PC-9 (cell line): ENCODE data around the gene CCDC106. TPM values are rescaled to one million over a fixed set of nuclear protein-coding genes. Genes with fewer than 3 reads are reported as not detected.

Experiments used
- BruUV-seq: library from RNA; stranded (reverse); fragments of 400-500 nt; replicated peaks from 2 replicates; lab custom pipeline; 2021; lab: Mats Ljungman, UMichigan
- CTCF ChIA-PET: fragments of 300-600 bp; sonication (Branson Sonifier 250); formaldehyde crosslinking; loops from one replicate; lab custom pipeline; 2022; ENCODE audit warnings: antibody characterized with exemption; lab: Charles Lee
- POLR2A ChIA-PET: fragments of 300-600 bp; sonication (Branson Sonifier 250); formaldehyde crosslinking; loops from one replicate; lab custom pipeline; 2022; ENCODE audit warnings: antibody characterized with exemption; ENCODE audit not compliant: unreplicated experiment; lab: Charles Lee
- DNase-seq, 2 experiments: peaks; one replicate each; pipeline versions ENCODE4 v3.0.0 to v3.0.0-alpha.2; 2015 to 2022; ENCODE audit warnings: mixed read lengths in 1 of 2
- H2AFZ ChIP-seq: fragments of 200-600 bp; sonication (generic); 2 replicates; pipeline ENCODE4 v1.8.1; 2017; ENCODE audit warnings: antibody characterized with exemption
- H3F3A ChIP-seq: fragments of 200-600 bp; sonication (generic); 2 replicates; pipeline ENCODE4 v1.8.1; 2017; ENCODE audit warnings: antibody characterized with exemption, mild to moderate bottlenecking, low read depth; ENCODE audit not compliant: insufficient read depth
- H3K27ac ChIP-seq: fragments of 200-600 bp; sonication (generic); 2 replicates; pipeline ENCODE4 v1.6.1; 2016; ENCODE audit warnings: mixed run types
- H3K27me3 ChIP-seq: fragments of 200-600 bp; sonication (generic); 2 replicates; pipeline ENCODE4 v1.6.1; 2016; ENCODE audit warnings: low read depth, mixed run types; ENCODE audit not compliant: insufficient read depth
- H3K36me3 ChIP-seq: fragments of 200-600 bp; sonication (generic); 2 replicates; pipeline ENCODE4 v1.6.1; 2016; ENCODE audit warnings: low read depth, mixed run types
- H3K4me1 ChIP-seq: fragments of 200-600 bp; sonication (generic); replicated peaks from 2 replicates; pipeline ENCODE4 v1.6.1; 2016; ENCODE audit warnings: mixed run types; ENCODE audit not compliant: insufficient read depth
- H3K4me2 ChIP-seq: fragments of 200-600 bp; sonication (generic); 2 replicates; pipeline ENCODE4 v1.6.1; 2017; ENCODE audit warnings: mixed run types
- H3K4me3 ChIP-seq: fragments of 200-600 bp; sonication (generic); 2 replicates; pipeline ENCODE4 v1.6.1; 2016; ENCODE audit warnings: mixed run types
- H3K79me2 ChIP-seq: fragments of 200-600 bp; sonication (generic); 2 replicates; pipeline ENCODE4 v1.6.1; 2017; ENCODE audit warnings: low read depth, mixed run types
- H3K9me2 ChIP-seq: fragments of 200-600 bp; sonication (generic); 2 replicates; pipeline ENCODE4 v1.8.1; 2017; ENCODE audit warnings: mild to moderate bottlenecking; ENCODE audit not compliant: insufficient read depth
- H3K9me3 ChIP-seq: fragments of 200-600 bp; sonication (generic); 2 replicates; pipeline ENCODE4 v1.8.1; 2016; ENCODE audit warnings: low read depth; ENCODE audit not compliant: insufficient read depth
- H4K20me1 ChIP-seq: fragments of 200-600 bp; sonication (generic); 2 replicates; pipeline ENCODE4 v1.8.1; 2017; ENCODE audit not compliant: insufficient read depth
- CTCF ChIP-seq: fragments of 200-600 bp; sonication (generic); conservative IDR thresholded peaks from 2 replicates; pipeline ENCODE4 v1.6.1; 2017; ENCODE audit warnings: mixed run types, antibody characterized with exemption, mild to moderate bottlenecking, moderate library complexity
- EZH2 ChIP-seq: fragments of 200-600 bp; sonication (generic); IDR thresholded peaks from 2 replicates; pipeline ENCODE4 v1.8.0; 2017; ENCODE audit warnings: antibody characterized with exemption, low read depth
- intact Hi-C: fragments of 100-400 bp; cut with micrococcal nuclease; formaldehyde crosslinking; loops from one replicate; pipeline ENCODE4 v1.10.0; 2022; ENCODE audit not compliant: unreplicated experiment
- total RNA-seq: library from RNA; stranded (reverse); gene quantifications from 2 replicates; pipeline ENCODE4 v1.2.3, GENCODE V29; 2021

CCDC106 gene
- total RNA-seq, 1 experiment from 2014 or later: 3.2 TPM

GRCh38 chr19:55656988-55657747 lies 9.2 kb downstream of the CCDC106 start:
- Histone ChIP-seq H4K20me1 (peaks cover 67% of the 10 kb centered on the region), H3F3A (peaks cover 18% of the 10 kb centered on the region; the same call in 1 of the 2 replicates), H3K36me3 (peaks cover 33% of the 10 kb centered on the region), H3K27ac (no peak overlapping the region), H3K27me3 (no peaks in the 10 kb centered on the region), H3K4me3 (peak overlapping the region; percentile 93), H3K4me1 (peaks cover 25% of the 10 kb centered on the region), H3K9me2 (no peaks in the 10 kb centered on the region), H3K4me2 (peak overlapping the region; percentile 99), H2AFZ (no peak overlapping the region), H3K9me3 (no peaks in the 10 kb centered on the region), H3K79me2 (peaks cover 73% of the 10 kb centered on the region)
- ChIA-PET POLR2A (no interaction called here), CTCF (no interaction called here)
- intact Hi-C loops: no loop called here
- BruUV-seq: no TSS peak
- no peak for TF ChIP-seq CTCF
- TF ChIP-seq EZH2: no peak
- peak in 1 of 2 experiments; percentile 41 for DNase-seq

- Histone ChIP-seq H3K79me2 (peaks cover 91% of the 10 kb centered on the region), H4K20me1 (peaks cover 85% of the 10 kb centered on the region), H3K4me1 (peaks cover 20% of the 10 kb centered on the region), H3K9me3 (no peaks in the 10 kb centered on the region), H3K4me3 (no peak overlapping the region), H3K4me2 (no peak overlapping the region), H3K9me2 (no peaks in the 10 kb centered on the region), H3F3A (peaks cover 36% of the 10 kb centered on the region), H2AFZ (no peak overlapping the region), H3K27ac (no peak overlapping the region), H3K27me3 (no peaks in the 10 kb centered on the region), H3K36me3 (peaks cover 50% of the 10 kb centered on the region)
- CTCF ChIA-PET: no interaction called here
- TF ChIP-seq EZH2: no peak
- TF ChIP-seq CTCF: no peak
- DNase-seq: no peak
- intact Hi-C loops: no loop called here
- POLR2A ChIA-PET: no interaction called here
- BruUV-seq: no TSS peak
Measured at GRCh38 chr19:55658846-55659459, 10.9 kb downstream of the CCDC106 start.

GRCh38 chr19:55659822-55660221 lies 11.8 kb downstream of the CCDC106 start:
- POLR2A ChIA-PET: interaction anchor here (0.6 kb wide), 1 partner anchor 198 kb away, joined by 5 read pairs; no protein-coding TSS in a partner anchor
- CTCF ChIA-PET: no interaction called here
- Histone ChIP-seq H4K20me1 (peaks cover 93% of the 10 kb centered on the region), H3K4me3 (no peak overlapping the region), H3K79me2 (peaks cover 99% of the 10 kb centered on the region), H3K9me3 (no peaks in the 10 kb centered on the region), H3K27me3 (no peaks in the 10 kb centered on the region), H3K9me2 (no peaks in the 10 kb centered on the region), H3F3A (peaks cover 45% of the 10 kb centered on the region), H2AFZ (no peak overlapping the region), H3K4me1 (peaks cover 20% of the 10 kb centered on the region), H3K27ac (no peak overlapping the region), H3K36me3 (peaks cover 54% of the 10 kb centered on the region), H3K4me2 (no peak overlapping the region)
- TF ChIP-seq CTCF (no peak), EZH2 (no peak)
- no TSS peak for BruUV-seq
- DNase-seq: no peak
- intact Hi-C loops: no loop called here
